HG02759 (cell line): ENCODE measurements around the gene CCR8.
A peak's percentile ranks its signal among the peaks of the same experiment; 100 is the strongest.
"Not testable (repeated sequence)": the region's sequence is repeated elsewhere in the genome, so short reads cannot be mapped to it uniquely, and the experiment has no call there.

ENCODE experiments used
- ATAC-seq: cut with Tn5 transposase; IDR thresholded peaks from one replicate; pipeline ENCODE4 v1.9.1; 2021; ENCODE audit warnings: mild to moderate bottlenecking, moderate library complexity; ENCODE audit not compliant: unreplicated experiment

Gene CCR8

GRCh38 chr3:39346785-39347585 is 17.5 kb downstream of the CCR8 start:
- peak; percentile 74 for ATAC-seq

GRCh38 chr3:39347586-39347876 is 18.0 kb downstream of the CCR8 start:
- ATAC-seq = no peak

GRCh38 chr3:39349080-39349479 is 19.6 kb downstream of the CCR8 start:
- no peak for ATAC-seq

GRCh38 chr3:39350714-39351113 is 21.2 kb downstream of the CCR8 start:
- ATAC-seq = no peak

GRCh38 chr3:39351134-39351533 is 21.6 kb downstream of the CCR8 start:
- ATAC-seq = not testable (repeated sequence)

GRCh38 chr3:39353168-39353927 is 23.8 kb downstream of the CCR8 start:
- not testable (repeated sequence) for ATAC-seq

- no peak for ATAC-seq
These were observed 28.8 kb downstream of the CCR8 start for GRCh38 chr3:39358333-39358732.

- ATAC-seq = peak; percentile 72
These were observed 31.9 kb downstream of the CCR8 start for GRCh38 chr3:39361252-39361927.

- ATAC-seq = no peak
These were observed 32.7 kb downstream of the CCR8 start for GRCh38 chr3:39362192-39362591.

GRCh38 chr3:39362812-39363211 is 33.3 kb downstream of the CCR8 start:
- no peak for ATAC-seq

GRCh38 chr3:39370450-39370849 is 40.9 kb downstream of the CCR8 start:
- not testable (repeated sequence) for ATAC-seq

- ATAC-seq = no peak
These were observed 43.3 kb downstream of the CCR8 start for GRCh38 chr3:39372833-39373232.

GRCh38 chr3:39376959-39377634 is 47.6 kb downstream of the CCR8 start:
- no peak for ATAC-seq

- ATAC-seq = peak; percentile 78
These were observed 48.6 kb downstream of the CCR8 start for GRCh38 chr3:39378088-39378487.

- no peak for ATAC-seq
These were observed 49.7 kb downstream of the CCR8 start for GRCh38 chr3:39378957-39379777.

GRCh38 chr3:39379778-39380155 is 50.3 kb downstream of the CCR8 start:
- ATAC-seq = no peak

- ATAC-seq = no peak
These were observed 51.9 kb downstream of the CCR8 start for GRCh38 chr3:39381432-39381831.
